COLO668 (cell line): ENCODE data around the gene UGT1A10.

Source experiments
- DNase-seq: peaks from one replicate; lab custom pipeline; 2025; ENCODE audit not compliant: unreplicated experiment; lab: John Stamatoyannopoulos, UW

UGT1A10 gene

DNA sequence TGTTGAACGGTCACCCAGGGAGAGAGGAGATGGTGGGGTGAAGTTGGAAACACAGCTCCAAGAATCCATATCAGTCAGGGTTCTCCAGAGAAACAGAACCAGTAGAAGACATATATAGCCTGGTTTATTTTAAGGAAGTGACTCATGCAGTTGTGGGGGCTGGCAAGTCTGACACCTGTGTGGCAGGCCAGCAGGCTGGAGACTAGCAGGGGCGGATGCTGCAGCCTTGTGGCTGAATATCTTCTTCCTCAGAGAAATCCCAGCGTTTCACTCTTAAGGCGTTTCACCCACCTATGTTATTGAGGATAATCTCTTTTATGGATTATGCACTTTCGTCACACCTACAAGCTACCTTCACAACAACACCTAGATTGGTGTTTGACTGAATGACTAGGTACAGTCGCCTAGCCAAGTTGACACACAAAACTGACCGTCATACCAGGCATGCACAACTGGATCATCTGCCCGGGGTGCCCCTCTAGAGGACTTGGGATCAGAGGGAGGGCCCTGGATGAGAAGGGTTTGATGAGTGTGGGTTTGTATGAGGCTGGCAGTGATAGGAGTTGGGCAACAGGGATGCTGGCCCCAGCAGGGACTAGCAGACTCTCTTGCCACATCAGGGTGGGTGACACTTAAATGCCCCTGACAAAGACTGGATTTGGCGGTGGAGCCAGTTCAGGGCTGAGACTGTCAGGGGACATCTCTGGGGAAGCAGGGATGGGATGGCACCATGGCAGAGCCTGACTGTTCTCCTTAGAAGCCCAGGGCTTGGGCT is 165.3 kb downstream of the UGT1A10 start:
- no peak for DNase-seq

- no peak for DNase-seq
Measured at GRCh38 chr2:233802132-233802815, 166.0 kb downstream of the UGT1A10 start.

- DNase-seq = no peak
Measured at GRCh38 chr2:233803292-233803911, 167.2 kb downstream of the UGT1A10 start.

DNA sequence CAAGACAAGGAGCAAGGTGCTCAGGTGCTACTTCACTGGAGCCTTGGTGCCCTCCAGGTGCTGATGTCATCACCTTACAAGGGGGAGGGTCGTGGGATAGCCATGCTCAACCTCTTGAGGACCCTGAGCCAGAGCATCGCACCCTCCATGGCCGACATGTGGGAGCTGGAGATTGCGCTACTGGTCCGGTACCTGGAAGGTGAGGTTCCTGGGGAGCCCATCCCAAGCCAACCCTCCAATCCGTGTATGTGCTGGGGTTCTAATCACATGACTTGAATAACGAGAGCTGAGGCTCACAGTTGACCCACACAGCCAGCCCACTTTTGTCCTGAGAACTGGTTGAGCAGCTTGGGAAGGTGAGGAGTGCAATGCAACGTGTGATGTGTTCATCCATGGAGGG is 167.7 kb downstream of the UGT1A10 start:
- no peak for DNase-seq

- DNase-seq = no peak
Measured at GRCh38 chr2:233807215-233807865, 171.1 kb downstream of the UGT1A10 start.

- no peak for DNase-seq
Measured at GRCh38 chr2:233807966-233808935, 172.0 kb downstream of the UGT1A10 start.

DNA sequence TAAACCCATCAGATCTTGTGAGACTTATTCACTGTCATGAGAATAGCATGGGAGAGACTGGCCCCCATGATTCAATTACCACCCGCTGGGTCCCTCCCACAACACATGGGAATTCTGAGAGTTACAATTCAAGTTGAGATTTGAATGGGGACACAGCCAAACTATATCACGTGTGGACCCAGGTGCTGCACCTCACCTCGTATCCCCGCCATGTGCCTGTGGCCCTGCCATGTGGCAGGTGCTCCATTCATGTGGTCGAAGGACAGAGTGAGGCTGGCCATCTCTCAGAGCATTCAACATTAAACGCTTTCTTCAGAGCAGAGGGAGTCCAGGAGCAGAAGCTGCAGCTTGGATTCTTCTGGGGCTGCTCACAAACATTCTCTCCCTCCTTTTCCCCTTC is 174.1 kb downstream of the UGT1A10 start:
- no peak for DNase-seq

GRCh38 chr2:233811087-233811486 is 174.8 kb downstream of the UGT1A10 start:
- DNase-seq = no peak

DNA sequence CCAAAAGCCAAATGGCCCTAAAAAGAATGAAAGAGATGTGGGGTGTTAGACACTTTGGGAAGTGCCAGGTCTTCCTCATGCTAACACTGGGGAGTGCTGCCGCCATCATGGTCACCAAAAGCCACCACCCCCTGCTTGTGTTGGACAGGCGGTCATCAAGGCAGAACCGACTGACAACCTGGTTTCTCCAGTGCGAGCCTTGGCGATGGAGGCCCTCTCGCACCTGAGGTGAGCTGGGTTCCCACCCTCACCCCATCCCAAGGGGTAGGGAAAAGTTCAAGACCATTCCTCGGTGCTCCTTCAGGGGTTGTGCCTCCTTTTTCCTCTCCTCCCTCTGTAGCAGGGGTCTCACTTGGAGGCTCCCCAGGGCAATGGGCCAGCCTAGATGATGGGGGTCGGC is 175.5 kb downstream of the UGT1A10 start:
- no peak for DNase-seq

DNA sequence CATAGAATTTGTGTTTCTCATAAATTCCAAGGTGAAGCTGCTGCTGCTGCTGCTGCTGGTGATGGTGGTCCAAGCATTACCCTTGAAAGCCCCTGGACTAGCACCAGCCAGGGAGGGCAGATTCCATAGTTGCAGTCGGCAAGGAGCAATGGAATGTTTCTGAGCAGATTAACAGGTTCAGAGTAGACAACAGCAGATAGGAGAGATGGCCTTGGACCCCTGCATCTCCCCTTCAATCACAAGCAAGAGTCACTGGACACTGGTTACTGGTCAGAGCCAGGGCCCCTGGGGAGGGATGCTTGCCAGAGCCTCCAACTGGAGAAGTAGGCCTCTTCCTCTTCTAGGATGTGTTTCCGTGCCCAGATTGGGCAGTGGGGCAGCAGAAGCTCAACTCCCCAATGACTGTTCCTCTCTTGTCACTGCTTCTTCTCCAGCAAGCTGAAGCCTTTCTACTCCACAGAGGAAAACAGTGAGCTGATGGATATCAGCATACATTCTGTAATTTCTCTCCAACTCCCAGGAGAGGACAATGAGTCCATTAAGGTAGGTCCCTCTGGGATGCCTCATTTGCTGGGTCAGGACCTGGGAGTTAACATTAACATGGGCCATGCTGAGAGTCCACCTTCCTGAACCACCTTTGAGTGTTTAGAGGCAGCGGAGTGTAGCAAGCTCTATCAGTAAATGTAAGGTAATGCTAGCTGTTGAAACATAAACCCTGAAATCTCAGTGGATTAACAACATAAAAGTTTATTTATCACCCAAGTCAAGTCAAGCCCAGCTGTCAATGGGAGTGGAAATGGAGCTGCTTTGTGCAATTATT is 177.2 kb downstream of the UGT1A10 start:
- DNase-seq = no peak

GRCh38 chr2:233814056-233814835 is 178.0 kb downstream of the UGT1A10 start:
- DNase-seq = no peak

DNA sequence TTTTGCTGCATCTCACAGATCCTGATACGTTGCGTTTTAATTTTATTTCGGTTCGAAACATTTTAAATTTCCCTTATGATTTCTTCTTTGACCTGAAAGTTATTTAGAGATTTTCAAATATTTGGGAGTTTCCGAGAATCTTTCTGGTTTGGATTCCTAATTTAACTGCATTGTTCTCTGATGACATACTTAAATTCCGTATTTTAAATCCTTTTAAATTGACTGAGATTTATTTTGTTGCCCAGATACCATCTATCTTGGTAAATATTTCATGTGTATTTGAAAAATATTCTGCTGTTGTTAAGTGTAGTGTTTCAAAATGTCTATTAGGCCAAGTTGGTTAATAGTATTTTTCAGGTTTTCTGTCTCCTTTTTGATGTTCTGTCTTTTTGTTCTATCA is 179.6 kb downstream of the UGT1A10 start:
- no peak for DNase-seq

GRCh38 chr2:233816334-233816733 is 180.1 kb downstream of the UGT1A10 start:
- DNase-seq = no peak

DNA sequence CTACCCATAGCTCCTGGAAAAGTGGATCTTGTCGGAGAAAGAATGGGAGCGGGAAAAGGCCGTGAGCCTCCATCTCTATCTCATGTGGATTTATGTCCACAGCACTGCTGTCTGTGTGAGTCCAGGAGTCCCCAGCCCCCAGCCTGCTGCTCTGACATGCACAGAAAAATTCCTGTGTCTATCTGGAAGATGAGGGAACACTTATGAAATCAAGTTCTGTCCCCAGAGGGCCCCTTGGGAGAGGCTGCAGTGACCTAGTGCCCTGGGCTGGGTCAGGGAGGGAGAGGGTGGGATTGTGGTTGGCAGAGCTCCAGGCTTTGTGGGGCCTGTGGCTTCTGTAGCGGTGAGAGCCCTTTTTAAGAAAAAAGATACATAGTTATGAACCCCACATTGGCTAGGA is 180.5 kb downstream of the UGT1A10 start:
- no peak for DNase-seq

- no peak for DNase-seq
Measured at GRCh38 chr2:233817361-233817911, 181.2 kb downstream of the UGT1A10 start.

- DNase-seq = no peak
Measured at GRCh38 chr2:233817995-233818638, 181.9 kb downstream of the UGT1A10 start.

GRCh38 chr2:233818639-233819621 is 182.7 kb downstream of the UGT1A10 start:
- no peak for DNase-seq
